ENCODE measurements around the gene MBNL1. TPM values are rescaled to one million over a fixed set of nuclear protein-coding genes. Genes with fewer than 3 reads are reported as not detected.

The MBNL1 gene
- total RNA-seq, 2 donors from 2014 or later: 1.3 to 4.9 TPM

DNA sequence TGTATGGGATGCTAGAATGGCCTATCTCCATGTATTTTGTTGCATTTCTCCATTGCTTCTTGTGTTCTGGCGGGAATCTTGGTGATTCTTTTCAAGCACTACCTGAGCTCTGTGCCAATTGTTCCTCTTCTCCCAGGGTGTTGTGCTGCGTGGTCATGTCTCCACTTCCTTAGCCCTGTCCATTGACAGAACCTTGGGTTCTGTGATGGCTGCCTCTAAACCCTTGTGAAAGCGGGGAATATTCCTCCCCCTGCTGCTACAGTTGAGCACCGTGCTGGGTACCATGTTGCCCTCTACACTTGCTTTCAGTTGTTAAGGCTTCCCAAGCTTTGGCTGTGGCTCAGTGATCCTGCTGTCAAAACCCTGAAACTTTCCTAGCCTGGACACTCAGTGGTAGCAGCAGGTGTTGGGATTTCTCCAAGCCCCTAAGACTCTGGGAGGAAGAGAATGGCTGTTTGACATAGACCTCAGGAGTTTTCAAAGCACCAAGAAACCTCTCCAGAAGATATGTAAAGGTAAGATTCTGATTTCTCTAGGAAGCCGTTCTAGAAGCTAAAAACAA is 69.5 kb downstream of the MBNL1 start:
- WGBS, 2 experiments (ENCODE audit: insufficient coverage in 1 of 2, insufficient read length in 1 of 2): 93 to 94% methylated on average over 5 of the region's 5 CpGs
- TF ChIP-seq, protein P1, sequence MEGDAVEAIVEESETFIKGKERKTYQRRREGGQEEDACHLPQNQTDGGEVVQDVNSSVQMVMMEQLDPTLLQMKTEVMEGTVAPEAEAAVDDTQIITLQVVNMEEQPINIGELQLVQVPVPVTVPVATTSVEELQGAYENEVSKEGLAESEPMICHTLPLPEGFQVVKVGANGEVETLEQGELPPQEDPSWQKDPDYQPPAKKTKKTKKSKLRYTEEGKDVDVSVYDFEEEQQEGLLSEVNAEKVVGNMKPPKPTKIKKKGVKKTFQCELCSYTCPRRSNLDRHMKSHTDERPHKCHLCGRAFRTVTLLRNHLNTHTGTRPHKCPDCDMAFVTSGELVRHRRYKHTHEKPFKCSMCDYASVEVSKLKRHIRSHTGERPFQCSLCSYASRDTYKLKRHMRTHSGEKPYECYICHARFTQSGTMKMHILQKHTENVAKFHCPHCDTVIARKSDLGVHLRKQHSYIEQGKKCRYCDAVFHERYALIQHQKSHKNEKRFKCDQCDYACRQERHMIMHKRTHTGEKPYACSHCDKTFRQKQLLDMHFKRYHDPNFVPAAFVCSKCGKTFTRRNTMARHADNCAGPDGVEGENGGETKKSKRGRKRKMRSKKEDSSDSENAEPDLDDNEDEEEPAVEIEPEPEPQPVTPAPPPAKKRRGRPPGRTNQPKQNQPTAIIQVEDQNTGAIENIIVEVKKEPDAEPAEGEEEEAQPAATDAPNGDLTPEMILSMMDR (conservative IDR thresholded peaks at IDR 0.05): no peak
- Mint-ChIP-seq H3K4me3 (no peak overlapping the region), H3K27me3 (ENCODE audit: insufficient read depth) (no peaks in the 10 kb centered on the region), H3K36me3 (ENCODE audit: low read depth) (no peaks in the 10 kb centered on the region), H3K9me3 (no peaks in the 10 kb centered on the region), H3K27ac (no peak overlapping the region), H3K4me1 (peaks cover 4% of the 10 kb centered on the region)
- no peaks in the 10 kb centered on the region for H3K4me1 ChIP-seq (ENCODE audit: control insufficient read depth, insufficient read depth, low read length)
- H3K36me3 ChIP-seq (ENCODE audit: control insufficient read depth, insufficient read depth, low read length): no peaks in the 10 kb centered on the region
- no peak overlapping the region for H3K9ac ChIP-seq (ENCODE audit: extremely low read depth, low read length, poor library complexity, severe bottlenecking)
- no peak for DNase-seq
- no peak overlapping the region for H3K27ac ChIP-seq (ENCODE audit: low read depth, low read length)
- H3K9me3 ChIP-seq (ENCODE audit: control insufficient read depth, low read length): no peaks in the 10 kb centered on the region
- H3K27me3 ChIP-seq (ENCODE audit: control insufficient read depth, insufficient read depth, low read length, poor library complexity, severe bottlenecking): no peaks in the 10 kb centered on the region
- no peak overlapping the region for H3K4me3 ChIP-seq (ENCODE audit: low read length)

DNA sequence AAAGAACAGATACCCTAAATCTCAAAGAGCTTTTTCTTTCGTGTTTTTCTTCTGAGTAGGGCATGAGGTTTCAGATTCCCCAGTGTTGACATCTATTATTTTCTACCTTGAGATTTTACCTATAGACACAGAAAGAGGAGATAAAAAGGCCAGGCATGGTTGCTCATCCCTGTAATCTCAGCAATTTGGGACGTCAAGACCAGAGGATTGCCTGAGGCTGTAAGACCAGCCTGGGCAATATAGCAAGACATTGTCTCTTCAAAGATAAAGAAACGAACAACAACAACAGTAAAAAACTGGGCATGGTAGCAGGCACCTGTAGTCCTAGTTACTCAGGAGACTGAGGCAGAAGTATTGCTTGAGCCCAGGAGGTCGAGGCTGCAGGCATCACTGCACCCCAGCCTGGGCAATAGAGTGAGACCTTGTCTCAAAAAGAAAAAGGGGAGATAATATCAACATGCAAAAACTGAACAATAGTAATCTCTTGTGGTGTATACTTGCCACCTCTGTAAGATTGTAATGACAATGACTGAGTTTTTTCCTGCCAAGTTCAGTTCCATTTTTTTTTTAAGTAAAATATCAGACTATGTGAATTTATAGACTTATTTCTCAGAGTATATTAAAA is 71.3 kb downstream of the MBNL1 start:
- no peak overlapping the region for H3K27ac Mint-ChIP-seq

DNA sequence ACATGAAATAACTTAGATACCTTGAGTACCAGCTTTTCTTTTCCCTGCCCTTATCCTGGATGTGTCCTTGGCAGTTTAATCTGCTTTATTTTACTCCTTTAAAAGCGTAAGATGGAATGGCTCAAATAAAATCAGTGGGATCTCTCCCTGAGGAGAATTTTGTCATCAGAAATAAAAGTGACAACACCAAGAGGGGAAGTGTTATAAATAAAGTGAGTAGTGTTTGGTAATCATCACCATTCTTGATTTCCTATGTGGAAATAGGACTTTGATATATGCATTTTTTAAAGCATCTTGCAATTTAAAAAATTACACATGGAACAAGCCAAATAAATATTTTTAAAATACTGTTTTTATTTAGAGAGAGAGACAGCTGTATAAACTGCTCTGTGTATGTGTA is 76.5 kb downstream of the MBNL1 start:
- TF ChIP-seq, protein P1 (conservative IDR thresholded peaks at IDR 0.05): no peak
- 80 to 100% methylated on average over 1 of the region's 1 CpG for WGBS, 2 experiments (ENCODE audit: insufficient coverage in 1 of 2, insufficient read length in 1 of 2)
- DNase-seq: no peak
- H3K4me1 ChIP-seq (ENCODE audit: control insufficient read depth, insufficient read depth, low read length): no peaks in the 10 kb centered on the region
- no peak overlapping the region for H3K27ac Mint-ChIP-seq
- no peaks in the 10 kb centered on the region for H3K27me3 Mint-ChIP-seq (ENCODE audit: insufficient read depth)
- H3K9me3 ChIP-seq (ENCODE audit: control insufficient read depth, low read length): no peaks in the 10 kb centered on the region
- no peaks in the 10 kb centered on the region for H3K27me3 ChIP-seq (ENCODE audit: control insufficient read depth, insufficient read depth, low read length, poor library complexity, severe bottlenecking)
- H3K4me3 ChIP-seq (ENCODE audit: low read length): no peak overlapping the region
- no peak overlapping the region for H3K9ac ChIP-seq (ENCODE audit: extremely low read depth, low read length, poor library complexity, severe bottlenecking)
- H3K4me1 Mint-ChIP-seq: peaks cover 4% of the 10 kb centered on the region
- no peak overlapping the region for H3K4me3 Mint-ChIP-seq
- H3K36me3 Mint-ChIP-seq (ENCODE audit: low read depth): no peaks in the 10 kb centered on the region
- no peak overlapping the region for H3K27ac ChIP-seq (ENCODE audit: low read depth, low read length)
- H3K9me3 Mint-ChIP-seq: no peaks in the 10 kb centered on the region
- no peaks in the 10 kb centered on the region for H3K36me3 ChIP-seq (ENCODE audit: control insufficient read depth, insufficient read depth, low read length)

More for the DNA sequence above, 71.3 kb downstream of the MBNL1 start:
- Mint-ChIP-seq H3K4me1 (peaks cover 4% of the 10 kb centered on the region), H3K9me3 (no peaks in the 10 kb centered on the region), H3K4me3 (no peak overlapping the region), H3K36me3 (ENCODE audit: low read depth) (no peaks in the 10 kb centered on the region), H3K27me3 (ENCODE audit: insufficient read depth) (no peaks in the 10 kb centered on the region)
- TF ChIP-seq, protein P1 (conservative IDR thresholded peaks at IDR 0.05): no peak
- H3K9ac ChIP-seq (ENCODE audit: extremely low read depth, low read length, poor library complexity, severe bottlenecking): no peak overlapping the region
- no peaks in the 10 kb centered on the region for H3K9me3 ChIP-seq (ENCODE audit: control insufficient read depth, low read length)
- H3K27me3 ChIP-seq (ENCODE audit: control insufficient read depth, insufficient read depth, low read length, poor library complexity, severe bottlenecking): no peaks in the 10 kb centered on the region
- DNase-seq: no peak
- H3K4me3 ChIP-seq (ENCODE audit: low read length): no peak overlapping the region
- WGBS, 2 experiments (ENCODE audit: insufficient coverage in 1 of 2, insufficient read length in 1 of 2): 72 to 85% methylated on average over 3 to 4 of the region's 4 CpGs
- no peak overlapping the region for H3K27ac ChIP-seq (ENCODE audit: low read depth, low read length)
- no peaks in the 10 kb centered on the region for H3K36me3 ChIP-seq (ENCODE audit: control insufficient read depth, insufficient read depth, low read length)
- no peaks in the 10 kb centered on the region for H3K4me1 ChIP-seq (ENCODE audit: control insufficient read depth, insufficient read depth, low read length)
